DMS 273 treated with DMSO at 0.1 percent for 48 hours (cell line): ENCODE measurements around the gene LRRC2.
"Not testable (repeated sequence)": the region's sequence is repeated elsewhere in the genome, so short reads cannot be mapped to it uniquely, and the experiment has no call there.

Source experiments
- DNase-seq: peaks from one replicate; lab custom pipeline; 2025; lab: John Stamatoyannopoulos, UW

Gene LRRC2

GRCh38 chr3:46496746-46497555 lies 69.2 kb downstream of the LRRC2 start:
- DNase-seq = no peak

- DNase-seq = no peak
Observed at GRCh38 chr3:46495901-46496456, 70.1 kb downstream of the LRRC2 start.

GRCh38 chr3:46494491-46494890 lies 71.6 kb downstream of the LRRC2 start:
- DNase-seq = not testable (repeated sequence)

GRCh38 chr3:46492890-46493547 lies 73.1 kb downstream of the LRRC2 start:
- DNase-seq = no peak

GRCh38 chr3:46491089-46492070 lies 74.7 kb downstream of the LRRC2 start:
- no peak for DNase-seq

GRCh38 chr3:46490338-46491084 lies 75.6 kb downstream of the LRRC2 start:
- no peak for DNase-seq

GRCh38 chr3:46489875-46490274 lies 76.2 kb downstream of the LRRC2 start:
- DNase-seq = no peak

- DNase-seq = no peak
Observed at GRCh38 chr3:46489381-46489780, 76.7 kb downstream of the LRRC2 start.

- DNase-seq = no peak
Observed at GRCh38 chr3:46488735-46489361, 77.3 kb downstream of the LRRC2 start.

- DNase-seq = no peak
Observed at GRCh38 chr3:46485779-46486175, 80.3 kb downstream of the LRRC2 start.

GRCh38 chr3:46484911-46485778 lies 81.0 kb downstream of the LRRC2 start:
- DNase-seq = peak; percentile 75

- no peak for DNase-seq
Observed at GRCh38 chr3:46484388-46484787, 81.7 kb downstream of the LRRC2 start.

GRCh38 chr3:46483825-46484224 lies 82.3 kb downstream of the LRRC2 start:
- DNase-seq = no peak

- DNase-seq = no peak
Observed at GRCh38 chr3:46482632-46483350, 83.3 kb downstream of the LRRC2 start.

- no peak for DNase-seq
Observed at GRCh38 chr3:46481636-46482035, 84.5 kb downstream of the LRRC2 start.

GRCh38 chr3:46480491-46481195 lies 85.5 kb downstream of the LRRC2 start:
- no peak for DNase-seq

GRCh38 chr3:46479696-46480095 lies 86.4 kb downstream of the LRRC2 start:
- no peak for DNase-seq

- DNase-seq = no peak
Observed at GRCh38 chr3:46479021-46479420, 87.1 kb downstream of the LRRC2 start.
